GM23248 (cell line): ENCODE data around the gene CMAS.

ENCODE experiments used
- EZH2 ChIP-seq: fragments of 200-600 bp; sonication (generic); IDR thresholded peaks from 2 replicates; pipeline ENCODE4 v1.6.1; 2018; ENCODE audit warnings: antibody characterized with exemption, mild to moderate bottlenecking; ENCODE audit not compliant: insufficient read depth, poor library complexity, severe bottlenecking
- EZH2phosphoT487 ChIP-seq: fragments of 200-600 bp; sonication (generic); IDR thresholded peaks from 2 replicates; pipeline ENCODE4 v1.6.1; 2018; ENCODE audit warnings: antibody characterized with exemption, moderate library complexity, mild to moderate bottlenecking, low read depth; ENCODE audit not compliant: insufficient read depth

DNA sequence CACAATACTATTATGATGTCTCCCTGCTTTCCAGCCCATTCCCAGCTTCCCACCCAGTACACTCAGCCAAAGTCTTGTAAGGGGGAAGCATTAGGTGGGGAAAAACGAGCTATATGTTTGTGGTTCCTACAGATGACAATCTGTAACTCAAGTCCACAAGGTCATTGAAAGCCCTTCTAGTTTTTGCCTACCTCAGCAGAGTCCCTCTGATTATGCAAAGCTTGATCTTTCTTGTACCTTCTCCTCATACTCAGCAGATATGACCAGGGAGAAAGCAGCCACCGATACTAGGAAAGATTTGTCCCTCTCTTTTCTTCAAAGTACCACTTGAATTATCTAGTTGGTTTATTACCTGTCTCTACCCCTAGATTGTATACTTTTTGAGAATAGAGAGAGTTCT is 10.6 kb downstream of the CMAS start:
- TF ChIP-seq EZH2 (no peak), EZH2phosphoT487 (no peak)
